Measurements from ENCODE around the gene DOCK1.
A peak's percentile ranks its signal among the peaks of the same experiment; 100 is the strongest.

DOCK1 gene

GRCh38 chr10:127331696-127332095 is 426.5 kb downstream of the DOCK1 start:
- no peak for DNase-seq

GRCh38 chr10:127332631-127333030 is 427.4 kb downstream of the DOCK1 start:
- DNase-seq: no peak

GRCh38 chr10:127337801-127338200 is 432.6 kb downstream of the DOCK1 start:
- no peak for DNase-seq

- no peak for DNase-seq
Observed at GRCh38 chr10:127338399-127339110, 433.3 kb downstream of the DOCK1 start.

DNA sequence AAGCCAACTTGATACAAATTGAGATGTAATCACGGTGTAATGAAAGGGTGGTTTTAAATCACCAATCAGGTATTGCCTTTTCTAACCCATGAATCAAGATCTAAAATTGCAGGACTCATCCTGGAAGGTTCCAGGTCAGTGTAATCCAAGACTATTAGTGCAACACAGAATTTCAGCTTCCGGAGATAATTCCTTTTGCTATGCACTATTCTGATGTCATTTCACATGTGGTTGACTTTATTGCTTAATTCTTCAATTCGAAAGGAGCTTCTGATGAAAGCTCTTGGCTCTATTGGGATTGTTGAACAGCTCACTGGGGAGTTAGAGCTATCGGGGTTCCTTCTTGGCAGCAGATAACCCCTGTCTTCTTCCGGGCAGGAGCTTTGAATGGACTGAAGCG is 438.6 kb downstream of the DOCK1 start:
- DNase-seq: no peak

- no peak for DNase-seq
Observed at GRCh38 chr10:127344346-127344745, 439.1 kb downstream of the DOCK1 start.

DNA sequence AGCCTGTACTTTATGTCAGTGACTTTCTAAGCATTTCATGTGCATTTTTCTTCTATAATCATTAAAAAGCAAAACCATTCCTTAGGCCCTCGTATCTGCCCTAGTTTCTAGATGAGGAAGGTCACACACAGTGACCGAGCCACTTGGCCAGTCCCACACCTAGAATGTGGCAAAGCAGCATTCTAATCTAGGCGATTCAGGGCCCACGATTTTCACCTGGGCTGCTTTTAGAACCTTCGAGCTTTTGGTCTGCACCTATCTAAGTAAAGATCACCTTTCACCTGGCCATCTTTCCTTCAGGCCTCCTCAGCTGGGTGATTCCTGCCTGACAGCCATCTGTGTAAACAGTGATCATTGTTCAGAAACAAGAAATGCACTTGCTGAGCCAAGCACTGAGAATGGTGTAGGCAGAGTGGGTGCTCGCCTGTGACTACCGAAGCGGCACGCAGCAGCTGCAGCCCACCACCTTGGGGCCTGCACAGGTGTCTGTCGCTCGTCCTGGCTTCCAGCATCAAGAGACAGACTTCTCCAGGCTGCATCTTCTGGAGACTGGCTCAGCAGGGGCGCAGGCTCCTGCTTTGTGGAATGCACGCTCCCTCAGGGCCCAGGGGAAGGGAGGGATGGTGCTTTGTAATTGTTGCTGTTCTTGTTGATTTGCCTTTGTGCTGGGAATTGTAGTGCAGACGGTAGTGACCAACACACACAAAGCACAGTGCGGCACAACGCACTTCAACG is 440.2 kb downstream of the DOCK1 start:
- no peak for DNase-seq

DNA sequence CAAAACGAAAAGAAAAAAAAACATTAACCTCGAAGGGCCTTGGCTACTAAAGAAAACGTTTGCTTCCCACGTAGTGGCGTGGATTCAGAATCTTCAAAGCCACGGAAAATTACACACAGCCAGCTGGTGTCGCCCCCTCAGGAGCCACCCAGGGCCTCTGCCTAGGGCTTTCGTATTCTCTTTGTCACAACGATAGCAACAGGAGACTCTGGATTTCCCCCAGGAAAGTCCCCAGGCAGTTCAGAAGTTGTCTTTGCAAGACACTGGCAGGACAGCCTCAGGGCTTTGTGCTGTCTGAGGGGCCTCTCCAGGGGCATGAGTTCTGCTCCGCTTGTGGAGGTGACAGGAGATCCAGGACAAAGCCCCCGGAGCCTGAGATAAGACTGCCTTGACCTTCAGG is 441.4 kb downstream of the DOCK1 start:
- DNase-seq: no peak

GRCh38 chr10:127347202-127347959 is 442.2 kb downstream of the DOCK1 start:
- no peak for DNase-seq

GRCh38 chr10:127349737-127350136 is 444.5 kb downstream of the DOCK1 start:
- no peak for DNase-seq

DNA sequence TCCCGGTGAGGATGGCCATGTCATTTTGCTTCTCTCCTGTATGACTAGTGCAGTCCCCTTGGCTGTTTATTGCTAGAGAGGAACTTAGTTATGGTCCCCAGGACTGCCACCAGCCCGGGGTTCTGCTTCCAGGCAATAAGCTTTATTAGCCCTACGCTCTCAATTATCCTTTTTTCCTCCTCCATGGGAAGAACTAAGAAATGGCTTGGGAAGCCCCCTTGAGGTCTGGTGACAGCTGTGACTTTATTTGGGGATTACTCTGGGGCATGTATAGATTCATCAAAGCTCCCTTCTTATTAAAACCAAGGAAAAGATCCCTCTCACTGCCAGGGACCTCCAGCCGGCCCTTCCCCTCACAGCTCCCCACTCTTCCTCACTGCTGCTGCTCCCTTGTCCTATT is 446.3 kb downstream of the DOCK1 start:
- no peak for DNase-seq

- no peak for DNase-seq
Observed at GRCh38 chr10:127353544-127353943, 448.3 kb downstream of the DOCK1 start.

DNA sequence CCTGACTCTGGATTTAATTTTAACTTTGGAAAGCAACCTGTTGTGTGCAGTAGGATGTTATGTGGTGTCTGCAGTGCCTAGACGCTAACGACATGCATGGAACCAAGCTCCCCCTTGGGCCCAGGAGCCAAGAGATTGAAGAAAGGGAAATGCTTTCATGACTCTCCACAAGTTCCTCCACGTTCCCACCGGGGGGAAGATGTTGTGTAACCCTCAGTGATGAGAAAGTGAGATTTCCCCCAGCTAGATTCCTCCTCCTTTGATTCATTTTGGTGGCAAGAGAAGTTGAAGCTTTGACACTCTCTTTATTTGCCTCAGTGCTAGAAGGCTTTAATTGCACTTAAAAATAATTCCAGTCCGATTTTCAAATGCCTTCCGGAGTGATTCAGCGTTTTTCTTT is 449.0 kb downstream of the DOCK1 start:
- no peak for DNase-seq

DNA sequence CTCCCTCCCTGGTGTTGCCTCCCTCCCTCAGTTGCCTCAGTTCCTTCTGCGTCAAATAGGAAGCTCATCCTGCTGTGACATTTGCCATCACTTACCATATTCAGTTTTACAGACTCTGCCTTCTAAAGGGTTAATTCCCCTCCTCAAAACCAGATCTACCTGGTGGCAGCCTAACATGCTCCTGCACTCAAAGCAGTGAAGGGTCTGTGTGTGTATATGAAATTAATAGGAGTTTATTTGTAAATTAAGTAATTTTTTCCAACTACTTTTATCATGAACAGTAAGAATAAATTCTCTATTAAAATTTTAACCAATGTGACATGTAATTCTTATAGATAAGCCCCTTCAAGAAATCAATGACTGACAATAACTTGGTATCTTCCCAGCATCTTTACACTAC is 449.8 kb downstream of the DOCK1 start:
- DNase-seq: peak; percentile 2

GRCh38 chr10:127356360-127356759 is 451.1 kb downstream of the DOCK1 start:
- DNase-seq: no peak

DNA sequence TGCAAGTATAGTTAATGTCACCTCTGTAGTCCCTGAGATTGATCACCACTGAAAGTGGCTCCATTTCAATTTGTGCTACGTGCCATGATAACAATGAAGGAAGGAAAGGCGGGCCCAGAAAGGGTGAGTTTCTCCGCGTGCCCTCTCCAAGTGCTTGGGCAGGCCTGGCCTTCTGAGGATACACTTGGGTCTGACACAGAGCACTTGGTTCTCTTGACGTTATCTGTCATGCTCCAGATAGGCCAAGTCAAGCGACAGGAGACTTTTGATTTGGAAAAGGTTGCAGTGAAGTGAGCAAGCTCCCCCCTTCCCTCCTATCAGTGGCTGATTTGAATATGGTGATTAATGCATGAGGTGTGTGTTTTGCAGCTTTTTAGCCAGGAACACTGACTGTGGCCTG is 452.0 kb downstream of the DOCK1 start:
- DNase-seq: no peak

- DNase-seq: no peak
Observed at GRCh38 chr10:127358337-127358736, 453.1 kb downstream of the DOCK1 start.

DNA sequence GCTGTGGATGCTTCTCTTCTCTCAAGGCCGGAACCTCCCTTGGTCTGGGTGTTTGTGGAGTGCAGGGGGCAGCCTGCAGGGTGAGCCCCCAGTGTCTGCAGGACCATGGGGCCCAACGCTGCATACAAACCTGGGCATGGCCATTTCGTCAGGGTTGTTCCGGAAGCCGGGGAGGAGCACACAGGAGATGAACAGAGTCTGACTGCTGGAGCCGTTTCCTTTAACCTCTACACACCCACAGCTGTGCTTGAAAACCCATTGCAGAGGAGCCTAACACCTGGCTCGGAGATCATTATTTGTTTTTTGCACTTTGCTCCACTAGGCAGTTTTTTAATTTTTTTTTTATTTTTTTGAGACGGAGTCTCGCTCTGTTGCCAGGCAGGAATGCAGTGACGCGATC is 458.8 kb downstream of the DOCK1 start:
- no peak for DNase-seq

- no peak for DNase-seq
Observed at GRCh38 chr10:127368101-127368500, 462.9 kb downstream of the DOCK1 start.

GRCh38 chr10:127368929-127369328 is 463.7 kb downstream of the DOCK1 start:
- no peak for DNase-seq

GRCh38 chr10:127370601-127371000 is 465.4 kb downstream of the DOCK1 start:
- no peak for DNase-seq

GRCh38 chr10:127372361-127372760 is 467.1 kb downstream of the DOCK1 start:
- no peak for DNase-seq

- DNase-seq: no peak
Observed at GRCh38 chr10:127374074-127374680, 468.9 kb downstream of the DOCK1 start.

DNA sequence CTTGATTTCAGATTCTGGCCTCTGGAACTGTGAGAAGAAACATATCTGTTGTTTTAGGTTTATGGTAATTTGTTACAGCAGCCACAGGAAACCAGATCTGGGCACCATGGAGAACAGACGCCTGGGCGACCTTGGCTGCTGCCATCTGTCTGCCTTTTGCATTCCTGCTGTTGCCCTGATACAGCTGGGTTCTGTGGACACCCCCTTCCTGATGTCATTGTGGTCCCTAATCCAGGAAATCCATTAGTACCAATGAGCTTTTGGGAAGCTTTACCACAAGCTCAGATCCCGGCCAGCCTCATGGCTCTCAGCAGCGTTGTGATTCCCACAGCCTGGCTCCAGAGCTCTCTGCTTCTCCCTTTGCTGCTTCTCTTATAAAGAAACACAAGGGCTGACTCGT is 469.7 kb downstream of the DOCK1 start:
- no peak for DNase-seq

All from SHP77 treated with DMSO at 0.1 percent for 48 hours (cell line).